Measurements from ENCODE around the gene ADAM8. TPM values are rescaled to one million over a fixed set of nuclear protein-coding genes. Genes with fewer than 3 reads are reported as not detected.

ADAM8 gene
- total RNA-seq, 1 experiment from 2014 or later, result 0.50 TPM

DNA sequence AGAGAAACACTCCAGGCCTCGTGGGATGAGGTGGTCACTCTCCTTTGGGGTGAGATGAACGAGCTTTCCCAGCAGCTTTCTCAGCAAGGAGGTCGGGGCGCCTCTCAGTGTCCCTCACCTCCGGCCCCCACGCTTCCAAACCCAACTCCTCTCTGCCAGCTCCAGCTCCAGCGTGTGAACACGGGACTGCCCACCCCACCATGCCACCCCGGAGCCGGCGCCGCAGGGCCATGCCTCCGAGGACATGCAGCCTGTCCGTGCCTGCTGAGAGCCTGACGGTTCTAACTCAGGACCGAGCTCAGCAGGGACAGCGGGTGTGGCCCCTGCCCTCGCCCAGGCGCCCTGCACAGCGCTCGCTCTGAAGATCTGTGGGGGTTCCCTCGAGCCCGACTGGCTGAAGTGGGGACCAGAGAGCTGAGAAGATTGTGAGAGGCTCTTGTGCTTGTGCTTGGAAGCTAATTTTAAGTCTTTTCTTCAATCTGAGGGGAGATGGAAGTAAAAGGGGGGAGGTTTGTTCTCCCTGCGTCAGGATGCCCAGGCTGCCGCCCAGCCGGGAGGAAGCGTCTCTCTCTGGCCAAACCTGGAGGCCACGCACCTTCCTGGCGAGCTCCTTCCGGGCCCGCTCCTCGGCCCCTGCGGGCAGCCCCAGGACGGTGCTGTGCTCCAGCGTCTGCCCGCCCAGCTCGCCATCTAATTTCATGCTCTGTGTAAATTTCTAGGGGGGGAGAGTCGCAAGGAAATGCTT lies 5.1 kb upstream of the ADAM8 start:
- DNase-seq (ENCODE audit: low spot score), result no peak

- no peak for DNase-seq (ENCODE audit: low spot score)
These were observed 4.4 kb upstream of the ADAM8 start for GRCh38 chr10:133281084-133281483.

GRCh38 chr10:133280391-133281059 lies 3.9 kb upstream of the ADAM8 start:
- no peak for DNase-seq (ENCODE audit: low spot score)

DNA sequence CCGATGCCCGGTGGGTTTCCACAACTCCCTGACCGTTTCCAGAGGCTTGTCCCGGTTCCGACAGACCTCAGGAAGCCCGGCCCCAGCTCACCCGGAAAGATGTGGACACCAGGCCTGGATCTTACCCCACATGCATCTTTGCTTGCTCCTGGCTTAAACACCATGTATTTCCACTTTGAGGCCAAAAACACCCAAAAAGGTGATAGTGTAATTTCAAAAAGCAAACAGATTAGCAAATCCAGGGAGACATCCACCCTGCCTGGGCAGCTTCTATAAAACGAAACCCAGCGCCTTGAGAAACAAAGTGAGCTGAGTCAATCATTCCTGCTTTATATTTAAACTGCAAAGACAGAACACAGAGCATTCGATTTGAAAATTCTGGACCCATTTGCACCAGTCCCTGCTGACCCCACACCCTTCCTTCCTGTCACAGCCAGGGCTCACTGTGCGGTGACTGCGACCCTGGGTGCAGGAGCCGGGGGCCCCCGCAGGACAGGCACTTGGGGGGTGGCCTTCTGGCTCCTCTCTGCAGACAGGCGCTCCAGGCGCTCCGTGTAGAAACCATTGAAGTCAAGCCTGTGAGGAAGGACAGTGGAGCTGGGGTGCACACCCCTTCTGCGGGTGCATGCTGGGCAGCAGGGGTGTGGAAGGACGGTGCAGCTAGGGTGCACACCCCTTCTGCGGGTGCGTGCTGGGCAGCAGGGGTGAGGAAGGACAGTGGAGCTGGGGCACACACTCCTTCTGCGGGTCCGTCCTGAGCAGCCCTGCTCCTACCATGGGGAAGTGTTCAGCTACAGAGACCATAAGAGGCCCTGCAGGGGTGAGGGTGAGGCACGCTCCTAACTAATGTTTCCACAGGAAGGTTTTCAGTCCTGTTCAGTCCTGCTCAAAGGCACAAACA lies 2.9 kb upstream of the ADAM8 start:
- no peak for DNase-seq (ENCODE audit: low spot score)

DNA sequence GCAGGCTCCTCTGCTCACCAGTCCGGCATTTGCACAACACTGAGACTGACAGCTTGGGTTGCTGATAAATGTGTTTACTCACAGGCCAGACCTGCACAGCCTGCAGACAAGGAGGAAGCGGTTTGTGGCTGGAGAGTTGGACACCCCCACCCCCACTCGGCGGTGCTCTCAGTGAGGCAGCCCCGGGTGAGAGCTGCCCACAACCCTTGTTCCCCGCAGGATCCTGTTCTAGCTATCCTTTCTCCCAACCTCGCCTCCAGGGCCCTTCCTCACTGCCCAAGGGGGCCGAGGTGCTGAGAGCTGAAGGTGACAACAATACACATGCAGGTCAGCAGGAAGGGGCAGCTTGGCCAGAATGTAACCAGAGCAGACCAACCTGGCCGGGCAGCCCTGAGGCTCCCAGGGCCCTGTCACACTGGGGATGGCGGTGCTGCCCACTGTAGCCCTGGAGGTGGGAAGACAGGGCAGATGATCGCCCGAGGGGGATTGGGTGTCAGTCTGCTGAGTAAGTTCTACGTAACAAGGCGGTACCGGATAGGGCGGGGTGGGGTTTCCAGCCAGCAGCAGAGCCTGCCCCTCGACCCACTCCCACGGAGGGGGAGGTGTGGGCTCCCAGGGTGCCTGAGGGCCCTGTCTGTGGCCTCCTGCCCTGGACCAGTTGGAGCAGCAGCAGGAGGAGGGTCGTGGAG lies 2.1 kb upstream of the ADAM8 start:
- DNase-seq (ENCODE audit: low spot score), result peak; percentile 83

DNA sequence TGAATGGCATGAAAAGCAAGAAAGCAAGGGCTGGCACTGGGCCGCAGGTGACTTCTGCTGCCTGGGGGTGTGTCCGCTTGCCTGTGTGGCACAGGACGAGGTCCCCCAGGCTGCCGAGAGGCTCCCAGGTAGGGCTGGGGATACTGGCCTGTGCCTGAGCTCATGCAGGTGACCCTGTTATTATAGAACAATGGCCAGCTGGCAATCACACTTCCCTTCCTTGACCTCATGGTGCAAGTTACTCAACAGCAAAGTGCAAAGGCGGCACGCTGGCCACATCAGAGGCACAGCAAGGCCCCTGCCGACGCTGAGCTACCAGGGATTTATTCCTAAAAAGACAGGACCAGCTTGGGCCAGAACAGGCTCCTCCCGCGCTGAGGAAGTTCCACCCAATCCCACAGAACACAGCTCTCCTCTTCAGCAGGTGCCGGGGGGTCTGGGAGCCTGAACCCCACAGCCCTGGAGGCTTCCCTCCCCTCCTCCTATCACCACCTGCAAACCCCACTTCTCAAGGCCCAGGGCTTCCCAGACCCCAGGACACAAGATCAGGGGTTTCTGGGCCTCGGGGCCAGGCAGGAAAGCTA lies 1.4 kb upstream of the ADAM8 start:
- no peak for DNase-seq (ENCODE audit: low spot score)

GRCh38 chr10:133277277-133277992 lies 767 bp upstream of the ADAM8 start:
- DNase-seq (ENCODE audit: low spot score), result no peak

DNA sequence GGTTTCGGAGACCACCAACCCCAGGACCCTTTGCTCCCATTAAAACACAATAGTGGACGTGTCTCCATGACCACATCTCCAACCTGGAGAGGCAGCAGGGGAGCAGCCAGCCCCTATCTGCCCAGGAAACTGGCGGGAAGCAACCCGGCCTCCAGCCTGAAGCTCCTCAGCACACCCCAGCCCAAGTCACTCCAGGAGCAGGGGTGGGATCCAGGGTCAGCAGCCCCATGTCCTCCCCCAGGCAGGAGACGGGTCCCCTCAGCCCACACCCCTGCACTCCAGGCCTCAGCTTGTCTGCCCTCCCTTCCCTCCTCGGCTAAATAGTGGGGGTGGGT lies 601 bp downstream of the ADAM8 start:
- DNase-seq (ENCODE audit: low spot score), result no peak

DNA sequence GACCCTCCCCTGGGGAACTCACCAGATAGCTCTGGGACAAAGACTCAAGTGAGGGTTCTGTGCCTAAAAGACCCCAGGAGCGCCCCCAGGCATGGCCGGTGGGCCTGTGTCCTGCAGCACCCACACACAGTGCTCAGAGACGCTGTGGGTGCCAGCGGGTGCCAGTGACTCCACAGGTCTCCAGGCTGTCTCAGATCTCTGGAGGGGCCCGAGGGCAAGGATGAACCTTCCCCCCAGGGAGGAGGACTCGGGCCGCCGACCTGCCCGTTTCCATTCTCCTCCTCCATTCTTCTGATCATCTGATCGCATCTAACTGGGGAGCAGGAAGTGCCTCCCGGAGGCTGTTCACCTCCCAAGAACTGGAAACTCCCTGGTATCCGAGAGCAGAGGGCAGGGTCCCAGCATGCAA lies 980 bp downstream of the ADAM8 start:
- no peak for DNase-seq (ENCODE audit: low spot score)

- no peak for DNase-seq (ENCODE audit: low spot score)
These were observed 1.7 kb downstream of the ADAM8 start for GRCh38 chr10:133274751-133275683.

- DNase-seq (ENCODE audit: low spot score), result no peak
These were observed 3.0 kb downstream of the ADAM8 start for GRCh38 chr10:133273534-133274143.

- DNase-seq (ENCODE audit: low spot score), result no peak
These were observed 3.7 kb downstream of the ADAM8 start for GRCh38 chr10:133272964-133273420.

GRCh38 chr10:133272301-133272963 lies 4.2 kb downstream of the ADAM8 start:
- no peak for DNase-seq (ENCODE audit: low spot score)

DNA sequence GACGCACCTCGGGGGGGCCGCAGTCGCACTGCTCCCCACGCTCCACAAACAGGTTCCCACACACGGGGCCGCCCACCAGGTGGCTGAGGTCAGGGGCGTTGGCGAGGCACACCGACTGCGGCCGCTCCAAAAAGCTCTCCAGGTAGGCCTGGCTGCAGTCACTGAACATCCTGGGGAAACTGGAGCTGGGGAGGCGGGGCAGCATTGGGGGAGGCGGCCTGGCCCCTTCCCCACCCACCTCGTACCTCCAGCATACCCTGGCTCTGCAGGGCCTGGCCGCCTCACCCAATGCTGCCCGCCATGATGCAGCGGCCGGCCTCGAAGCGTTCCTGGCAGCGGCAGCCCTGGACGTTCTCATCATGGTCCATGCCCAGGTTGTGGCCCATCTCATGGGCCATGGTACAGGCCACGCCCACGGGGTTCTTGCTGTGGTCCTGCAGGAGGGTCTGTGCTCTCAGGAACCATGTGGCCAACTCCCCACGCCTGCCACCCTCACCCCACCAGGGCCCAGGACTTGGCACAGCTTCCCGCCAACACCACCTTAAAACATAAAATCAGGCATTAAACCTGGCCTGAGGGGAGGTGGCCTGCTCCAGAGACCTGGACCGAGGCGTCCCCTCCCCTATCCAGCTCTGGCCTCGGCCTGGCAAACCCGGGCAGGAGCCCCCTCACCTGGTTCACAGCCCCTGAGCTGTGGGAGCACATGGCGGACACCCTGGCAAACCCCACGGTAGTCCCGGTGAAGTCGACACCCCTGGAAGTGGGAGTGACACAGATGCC lies 5.0 kb downstream of the ADAM8 start:
- no peak for DNase-seq (ENCODE audit: low spot score)

GRCh38 chr10:133270773-133271297 lies 5.8 kb downstream of the ADAM8 start:
- no peak for DNase-seq (ENCODE audit: low spot score)

DNA sequence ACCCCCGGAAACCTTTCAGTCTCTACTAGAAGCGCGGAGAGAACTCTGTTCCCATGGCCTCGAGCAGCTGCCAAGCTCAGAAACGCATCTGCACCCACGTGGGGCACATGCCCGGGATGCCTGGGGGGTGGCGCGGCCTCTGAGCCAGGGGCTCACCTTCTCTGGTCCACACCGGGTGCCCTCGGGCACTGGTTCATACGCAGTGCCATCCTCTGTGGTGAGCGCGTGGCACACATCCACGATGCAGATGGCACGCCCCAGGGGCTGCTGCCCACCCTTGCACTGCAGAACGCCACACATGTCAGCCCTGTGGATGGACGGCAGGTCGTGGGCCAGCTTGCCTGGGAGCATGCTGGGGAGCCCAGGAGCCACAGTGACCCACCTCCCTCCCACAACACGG lies 6.5 kb downstream of the ADAM8 start:
- DNase-seq (ENCODE audit: low spot score), result no peak

GRCh38 chr10:133269367-133269766 lies 7.3 kb downstream of the ADAM8 start:
- no peak for DNase-seq (ENCODE audit: low spot score)

- no peak for DNase-seq (ENCODE audit: low spot score)
These were observed 8.1 kb downstream of the ADAM8 start for GRCh38 chr10:133268532-133268931.
